ENCODE data around the gene S1PR3. TPM values are rescaled to one million over a fixed set of nuclear protein-coding genes. Genes with fewer than 3 reads are reported as not detected.

Gene S1PR3
- total RNA-seq, 4 donors from 2014 or later: 2.0 to 13.5 (median 8.3) TPM

DNA sequence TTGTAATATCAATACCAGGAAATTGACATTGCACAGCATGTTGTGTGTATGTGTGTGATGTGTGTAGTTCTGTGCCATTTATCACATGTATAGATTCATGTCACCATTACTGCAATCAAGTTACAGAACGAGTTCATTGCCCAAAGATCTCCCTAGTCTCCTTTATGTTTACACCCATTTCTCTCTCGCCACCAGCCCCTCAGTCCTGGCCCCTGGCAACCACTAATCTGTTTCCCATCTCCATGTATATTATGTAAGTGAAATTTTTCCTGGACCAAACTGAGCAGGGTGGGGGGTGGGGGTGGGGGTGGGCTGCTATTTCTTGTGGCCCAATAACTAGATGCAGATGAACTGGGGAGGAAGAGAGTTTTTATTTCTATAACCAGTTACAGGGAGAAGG, 11.5 kb upstream of the S1PR3 start:
- H3K27me3 ChIP-seq: no peaks in the 10 kb centered on the region
- no peaks in the 10 kb centered on the region for H3K36me3 ChIP-seq
- H3K9me3 ChIP-seq: no peaks in the 10 kb centered on the region
- no peak for TF ChIP-seq POLR2AphosphoS5 (IDR thresholded peaks at IDR 0.05)
- TF ChIP-seq EP300 (IDR thresholded peaks at IDR 0.05; ENCODE audit: low read depth): no peak
- in situ Hi-C loops (cut with MboI; ENCODE audit: low pct_ligation_motif_present in 1 of 4, low pct_unique_long_range_greater_than_20kb in 1 of 4, low sequenced_read_pairs in 3 of 4): loop anchor here in 1 of 4 donors (25.0 kb wide), 1 partner anchor 1292 kb away; no protein-coding TSS in a partner anchor
- no peak overlapping the region for H3K4me3 ChIP-seq
- H3K4me1 ChIP-seq: no peaks in the 10 kb centered on the region
- DNase-seq: no peak
- WGBS, 2 donors (ENCODE audit: low coverage in 1 of 2): 80 to 90% methylated on average over 2 of the region's 2 CpGs
- no peak overlapping the region for H3K27ac ChIP-seq
- intact Hi-C loops (cut with DNase I; ENCODE audit: low total_unique reads): no loop called here

DNA sequence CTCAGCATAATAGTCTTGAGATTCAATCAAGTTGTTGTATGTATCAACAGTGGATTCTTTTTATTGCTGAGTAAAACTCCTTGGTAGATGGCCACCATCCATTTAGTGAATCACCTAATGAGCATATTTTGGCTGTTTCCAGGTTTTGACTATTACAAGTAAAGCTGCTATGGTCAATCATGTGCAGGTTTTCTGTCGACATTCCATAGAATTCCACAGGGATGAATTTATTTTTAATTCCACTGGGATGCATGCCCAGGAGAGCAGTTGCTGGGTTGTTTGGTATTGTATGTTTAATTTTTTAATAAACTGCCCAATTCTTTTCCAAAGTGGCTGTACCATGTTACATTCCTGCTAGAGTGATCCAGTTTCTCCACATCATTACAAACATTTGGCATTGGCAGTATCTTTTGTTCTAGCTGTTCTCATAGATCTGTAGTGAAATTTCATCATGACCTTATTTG, 10.5 kb upstream of the S1PR3 start:
- TF ChIP-seq POLR2AphosphoS5 (IDR thresholded peaks at IDR 0.05) (no peak), CTCF (IDR thresholded peaks at IDR 0.05) (no peak), POLR2A (IDR thresholded peaks at IDR 0.05) (no peak), EP300 (IDR thresholded peaks at IDR 0.05; ENCODE audit: low read depth) (no peak)
- Histone ChIP-seq H3K4me1 (no peaks in the 10 kb centered on the region), H3K9me3 (no peaks in the 10 kb centered on the region), H3K27me3 (no peaks in the 10 kb centered on the region), H3K4me3 (no peak overlapping the region), H3K36me3 (no peaks in the 10 kb centered on the region), H3K27ac (no peak overlapping the region)
- in situ Hi-C loops (cut with MboI; ENCODE audit: low pct_ligation_motif_present in 1 of 4, low pct_unique_long_range_greater_than_20kb in 1 of 4, low sequenced_read_pairs in 3 of 4) (loop anchor here in 1 of 4 donors (25.0 kb wide), 1 partner anchor 1293 kb away; no protein-coding TSS in a partner anchor), intact Hi-C loops (cut with DNase I; ENCODE audit: low total_unique reads) (no loop called here)
- no peak for DNase-seq
- WGBS, 2 donors (ENCODE audit: low coverage in 1 of 2): 70 to 75% methylated on average over 1 of the region's 1 CpG

- H3K36me3 ChIP-seq: no peaks in the 10 kb centered on the region
- in situ Hi-C loops (cut with MboI; ENCODE audit: low pct_ligation_motif_present in 1 of 4, low pct_unique_long_range_greater_than_20kb in 1 of 4, low sequenced_read_pairs in 3 of 4): loop anchor here in 1 of 4 donors (25.0 kb wide), 1 partner anchor 1297 kb away; no protein-coding TSS in a partner anchor
- intact Hi-C loops (cut with DNase I; ENCODE audit: low total_unique reads): no loop called here
- no peak overlapping the region for H3K27ac ChIP-seq
- DNase-seq: no peak
- H3K27me3 ChIP-seq: no peaks in the 10 kb centered on the region
- H3K9me3 ChIP-seq: no peaks in the 10 kb centered on the region
- H3K4me1 ChIP-seq: peaks cover 0 to 1% (median 0%) of the 10 kb centered on the region in 4 donors
- TF ChIP-seq EP300 (IDR thresholded peaks at IDR 0.05; ENCODE audit: low read depth) (no peak), CTCF (IDR thresholded peaks at IDR 0.05) (no peak), POLR2AphosphoS5 (IDR thresholded peaks at IDR 0.05) (no peak), POLR2A (IDR thresholded peaks at IDR 0.05) (no peak)
- H3K4me3 ChIP-seq: no peak overlapping the region
- WGBS, 2 donors (ENCODE audit: low coverage in 1 of 2): 50 to 59% methylated on average over 1 to 2 of the region's 2 CpGs
These were observed 7.3 kb upstream of the S1PR3 start for GRCh38 chr9:88983865-88984542.

DNA sequence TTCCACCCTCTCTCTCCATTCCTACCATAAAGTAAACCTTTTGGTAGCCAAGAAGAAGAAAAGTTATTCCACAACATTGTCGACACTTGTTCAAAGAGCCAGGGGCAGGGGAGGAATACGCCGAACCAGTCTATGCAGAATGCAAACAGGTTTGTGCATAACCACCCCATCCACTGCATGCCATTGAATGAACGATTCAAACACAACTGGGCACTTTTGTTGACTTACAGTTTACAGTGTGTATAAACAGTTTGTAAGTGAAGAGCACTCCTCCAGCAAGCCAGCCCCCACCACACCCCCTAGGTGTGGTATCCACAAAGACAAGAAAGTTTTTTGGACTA, 6.8 kb upstream of the S1PR3 start:
- in situ Hi-C loops (cut with MboI; ENCODE audit: low pct_ligation_motif_present in 1 of 4, low pct_unique_long_range_greater_than_20kb in 1 of 4, low sequenced_read_pairs in 3 of 4) (loop anchor here in 1 of 4 donors (25.0 kb wide), 1 partner anchor 1297 kb away; no protein-coding TSS in a partner anchor), intact Hi-C loops (cut with DNase I; ENCODE audit: low total_unique reads) (no loop called here)
- Histone ChIP-seq H3K27me3 (no peaks in the 10 kb centered on the region), H3K4me3 (no peak overlapping the region), H3K36me3 (no peaks in the 10 kb centered on the region), H3K4me1 (peaks cover 0 to 6% (median 0%) of the 10 kb centered on the region in 4 donors), H3K9me3 (no peaks in the 10 kb centered on the region), H3K27ac (no peak overlapping the region)
- no peak for TF ChIP-seq CTCF (IDR thresholded peaks at IDR 0.05)
- TF ChIP-seq EP300 (IDR thresholded peaks at IDR 0.05; ENCODE audit: low read depth): no peak
- no peak for TF ChIP-seq POLR2AphosphoS5 (IDR thresholded peaks at IDR 0.05)
- no peak for TF ChIP-seq POLR2A (IDR thresholded peaks at IDR 0.05)
- DNase-seq: no peak
- 50% methylated on average over 4 of the region's 4 CpGs; no CpG with 5 or more reads in 1 of the 2 donors for WGBS, 2 donors (ENCODE audit: low coverage in 1 of 2)
